ENCODE measurements around the gene NDUFS8. TPM values are rescaled to one million over a fixed set of nuclear protein-coding genes. Genes with fewer than 3 reads are reported as not detected.

NDUFS8 gene
- total and polyA plus RNA-seq, 2 of the 13 experiments (the other 11 are each of a cell fraction or from before 2014, with no cell fraction given), result 96.7 to 158 TPM

- TF ChIP-seq ZNF609 (CRISPR knock-in tag; IDR thresholded peaks at IDR 0.05; ENCODE audit: borderline replicate concordance) (no peak), ATF3 (CRISPR knock-in tag; IDR thresholded peaks at IDR 0.05) (no peak), TFAP4 (IDR thresholded peaks at IDR 0.05; ENCODE audit: borderline replicate concordance, low read depth) (no peak), SNAPC4 (CRISPR knock-in tag; IDR thresholded peaks at IDR 0.05) (no peak), ZNF841 (CRISPR knock-in tag; IDR thresholded peaks at IDR 0.05; ENCODE audit: borderline replicate concordance) (no peak), TSC22D2 (CRISPR knock-in tag; IDR thresholded peaks at IDR 0.05; ENCODE audit: borderline replicate concordance) (no peak), ZBTB10 (CRISPR knock-in tag; IDR thresholded peaks at IDR 0.05; ENCODE audit: borderline replicate concordance) (peak; percentile 49; the same call in 1 of the 2 replicates), MTERF4 (CRISPR knock-in tag; IDR thresholded peaks at IDR 0.05) (no peak), SSRP1 (CRISPR knock-in tag; IDR thresholded peaks at IDR 0.05) (no peak), ERF (CRISPR knock-in tag; IDR thresholded peaks at IDR 0.05) (peak; percentile 76)
Measured at GRCh38 chr11:68038718-68039525, 8.4 kb downstream of the NDUFS8 start, which contains the start of gene TCIRG1 (continued).
